Ovary (tissue), 9 donors: ENCODE results near the gene HEXIM1. TPM values are rescaled to one million over a fixed set of nuclear protein-coding genes. Genes with fewer than 3 reads are reported as not detected.
A peak's percentile ranks its signal among the peaks of the same experiment; 100 is the strongest.

ENCODE experiments used
- DNase-seq, 5 donors: peaks; one replicate each; pipeline ENCODE4 v3.0.0-alpha.2; 2019 to 2020
- H3K27ac ChIP-seq, 2 donors: fragments of 200-600 bp; one replicate each; pipeline versions ENCODE4 v1.5.1 to v1.8.0; 2019 to 2022
- H3K27me3 ChIP-seq: fragments of 200-600 bp; one replicate; pipeline ENCODE4 v1.8.0; 2022
- H3K36me3 ChIP-seq: fragments of 200-600 bp; sonication (generic); one replicate; pipeline ENCODE4 v1.5.1; 2019
- H3K4me1 ChIP-seq: one replicate; pipeline ENCODE4 v1.8.1; 2013; ENCODE audit warnings: mild to moderate bottlenecking, moderate library complexity; ENCODE audit not compliant: insufficient read depth
- H3K4me3 ChIP-seq: fragments of 200-600 bp; sonication (generic); one replicate; pipeline ENCODE4 v1.5.1; 2017
- H3K9me3 ChIP-seq, 2 donors: fragments of 200-600 bp in 1 of 2; sonication (generic) in 1 of 2; one replicate each; pipeline versions ENCODE4 v1.5.1 to v1.8.1; 2013 to 2019; ENCODE audit warnings: mild to moderate bottlenecking in 1 of 2, moderate library complexity in 1 of 2
- CTCF ChIP-seq, 3 donors: fragments of 450-650 bp in 2 of 3; fragments of 200-600 bp in 1 of 3; IDR thresholded peaks; one replicate each; pipeline versions ENCODE4 v1.5.1 to v1.8.0; 2016 to 2022; ENCODE audit warnings: antibody characterized with exemption in 3 of 3, mild to moderate bottlenecking in 1 of 3
- EP300 ChIP-seq: sonication (generic); formaldehyde crosslinking; IDR thresholded peaks from one replicate; pipeline ENCODE4 v1.6.1; 2017; ENCODE audit warnings: antibody characterized with exemption
- POLR2A ChIP-seq: fragments of 450-650 bp; IDR thresholded peaks from one replicate; pipeline ENCODE4 v1.6.1; 2017; ENCODE audit warnings: antibody characterized with exemption, mild to moderate bottlenecking, moderate library complexity
- WGBS, 3 donors: extraction: QIAGEN DNeasy Blood & Tissue Kit in 1 of 3; methylation state at CpG; one replicate each; pipeline versions ENCODE4 v1.1.5 to v1.1.7; 2013 to 2017; 5-methylcytosine and 5-hydroxymethylcytosine counted together
- intact Hi-C, 4 donors: fragments of 100-400 bp; cut with DNase I; formaldehyde crosslinking; loops; one replicate each; pipeline versions ENCODE4 v1.11.0 to v1.15.1; 2022 to 2023
- polyA plus RNA-seq, 2 donors: library from polyadenylated mRNA; stranded (reverse); fragments of 200-250 nt in 1 of 2; fragments of 350-450 nt in 1 of 2; fragmentation: Illumina TruSeq in 1 of 2; extraction: RNeasy Lipid Tissue Mini Kit (QIAGEN cat#74804) in 1 of 2; gene quantifications; one replicate each; pipeline ENCODE4 v1.2.3, GENCODE V29; 2013 to 2014
- total RNA-seq, 7 donors: library from RNA; depleted of rRNA in 2 of 7; stranded (reverse); fragments of >200 nt in 2 of 7; fragmentation: NEBNext Ultra II Directional in 3 of 7; extraction: Animal tissue kit (Norgen Biotek cat#: 25700) in 3 of 7; gene quantifications; one replicate each; pipeline versions ENCODE4 v1.1.0 to v1.2.4, GENCODE V29; 2016 to 2023
- donor health status: DM: no; HTN: no; CAD: no; lungs with moderate emphysema.
- donor health status: DM: no; HTN: no; CAD: no.
- donor health status: Bipolar disorder and iron deficiency.
- donor health status: DM: yes; HTN: yes; CAD: no.
- donor health status: DM: no; HTN: no; CAD: no.
- donor health status: DM: yes; HTN: yes; CAD: no.

The HEXIM1 gene
- total and polyA plus RNA-seq, 9 donors = 14.4 to 37.8 (median 26.9) TPM

GRCh38 chr17:45144199-45145034 is 3.9 kb upstream of the HEXIM1 start:
- no peaks in the 10 kb centered on the region for H3K36me3 ChIP-seq
- intact Hi-C loops = no loop called here
- peak; percentile 77 to 86 (median 84) for DNase-seq
- no peaks in the 10 kb centered on the region for H3K27me3 ChIP-seq
- H3K9me3 ChIP-seq = no peaks in the 10 kb centered on the region
- peak overlapping the region; percentile 89 to 98 for H3K27ac ChIP-seq
- H3K4me1 ChIP-seq = peaks cover 9% of the 10 kb centered on the region
- TF ChIP-seq CTCF (IDR thresholded peaks at IDR 0.05) = peak in 2 of 3 donors; percentile 3 to 11
- no peak for TF ChIP-seq POLR2A
- H3K4me3 ChIP-seq = peak overlapping the region; percentile 47
- 7 to 16% (median 11%) methylated on average over 38 to 71 of the region's 71 CpGs for WGBS, 3 donors

GRCh38 chr17:45145035-45145389 is 3.3 kb upstream of the HEXIM1 start:
- peaks cover 9% of the 10 kb centered on the region for H3K4me1 ChIP-seq
- no peaks in the 10 kb centered on the region for H3K9me3 ChIP-seq
- H3K27ac ChIP-seq = peak overlapping the region; percentile 89 to 98
- no peak for DNase-seq
- intact Hi-C loops = no loop called here
- TF ChIP-seq CTCF (IDR thresholded peaks at IDR 0.05) (no peak), EP300 (no peak), POLR2A (no peak)
- H3K4me3 ChIP-seq = peak overlapping the region; percentile 47
- no peaks in the 10 kb centered on the region for H3K27me3 ChIP-seq
- WGBS, 3 donors = 70 to 73% (median 72%) methylated on average over 8 of the region's 8 CpGs
- no peaks in the 10 kb centered on the region for H3K36me3 ChIP-seq

GRCh38 chr17:45146166-45146565 is 2.1 kb upstream of the HEXIM1 start:
- Histone ChIP-seq H3K9me3 (no peaks in the 10 kb centered on the region), H3K27me3 (no peaks in the 10 kb centered on the region), H3K27ac (no peak overlapping the region), H3K4me1 (peaks cover 9% of the 10 kb centered on the region), H3K4me3 (no peak overlapping the region), H3K36me3 (no peaks in the 10 kb centered on the region)
- DNase-seq = peak in 3 of 5 donors; percentile 52 to 55 (median 54)
- WGBS, 3 donors = 83 to 93% (median 87%) methylated on average over 10 of the region's 10 CpGs
- intact Hi-C loops = no loop called here
- TF ChIP-seq POLR2A (no peak), CTCF (IDR thresholded peaks at IDR 0.05) (no peak), EP300 (no peak)

GRCh38 chr17:45146592-45146889 is 1.7 kb upstream of the HEXIM1 start:
- H3K9me3 ChIP-seq = no peaks in the 10 kb centered on the region
- peak overlapping the region; percentile 76 for H3K4me3 ChIP-seq
- H3K36me3 ChIP-seq = no peaks in the 10 kb centered on the region
- no peaks in the 10 kb centered on the region for H3K27me3 ChIP-seq
- peak overlapping the region; percentile 95 to 97 for H3K27ac ChIP-seq
- WGBS, 3 donors = 58 to 64% (median 60%) methylated on average over 4 of the region's 4 CpGs
- no peak for DNase-seq
- H3K4me1 ChIP-seq = peaks cover 11% of the 10 kb centered on the region
- TF ChIP-seq POLR2A (no peak), EP300 (no peak), CTCF (IDR thresholded peaks at IDR 0.05) (no peak)
- intact Hi-C loops = no loop called here
